Femur (tissue), 1 donor: ENCODE results near the gene GFRA1.

ENCODE experiments used
- DNase-seq: peaks from one replicate; pipeline ENCODE4 v3.0.0-alpha.2; 2017

The GFRA1 gene

DNA sequence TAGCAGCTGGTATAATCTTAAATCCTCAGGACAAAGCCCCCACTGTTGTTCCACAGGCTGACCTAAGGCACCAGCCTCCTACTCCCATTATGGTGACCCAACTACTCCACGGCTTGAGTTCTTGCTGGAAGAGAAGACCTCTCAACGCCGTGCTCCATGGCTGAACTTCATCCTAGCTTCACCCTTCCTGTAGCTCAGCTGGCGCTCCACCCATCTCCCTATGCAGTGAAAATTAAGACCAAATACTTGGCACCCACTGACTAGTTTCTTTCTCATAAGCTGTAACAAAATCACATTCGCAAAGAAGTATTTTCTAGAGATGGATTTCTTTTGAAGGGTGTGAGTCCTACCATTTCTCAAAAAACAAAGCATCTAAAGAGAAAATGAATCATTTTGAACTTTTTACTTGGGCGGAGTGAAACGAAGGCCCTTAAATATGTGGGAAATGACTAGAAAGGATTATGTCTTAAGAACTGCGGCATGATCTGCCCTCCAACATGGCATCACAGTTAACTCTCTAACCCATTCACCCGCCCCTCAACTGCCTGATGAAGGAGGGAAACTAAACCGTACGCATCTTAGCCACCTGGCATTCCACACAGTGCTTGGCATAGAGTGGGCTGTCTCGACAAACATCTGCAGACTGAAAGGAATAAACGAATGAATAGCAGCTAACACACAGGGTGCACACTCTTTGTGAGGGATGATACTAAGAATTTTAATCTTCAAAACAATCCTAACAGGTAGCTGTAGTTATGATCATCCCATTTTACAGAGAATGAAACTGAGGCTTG is 32.7 kb downstream of the GFRA1 start:
- no peak for DNase-seq

DNA sequence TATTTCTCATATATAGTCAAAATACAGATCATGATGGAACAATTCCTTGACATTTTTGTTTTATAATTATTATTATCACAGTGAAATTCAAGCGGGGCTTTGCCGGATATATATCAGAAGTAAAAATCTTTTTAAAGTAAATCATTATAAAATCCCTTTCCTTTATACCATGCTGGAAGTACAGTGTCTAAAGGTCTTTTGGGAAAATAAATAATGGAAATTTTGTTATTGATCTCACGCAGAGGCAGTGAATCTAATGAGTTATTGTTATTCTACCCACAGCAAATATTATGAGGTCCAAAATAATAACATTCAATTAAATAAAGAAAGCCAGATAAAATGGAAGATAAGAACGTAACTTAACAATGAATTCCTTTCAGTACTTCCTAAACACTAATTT is 33.8 kb downstream of the GFRA1 start:
- no peak for DNase-seq

DNA sequence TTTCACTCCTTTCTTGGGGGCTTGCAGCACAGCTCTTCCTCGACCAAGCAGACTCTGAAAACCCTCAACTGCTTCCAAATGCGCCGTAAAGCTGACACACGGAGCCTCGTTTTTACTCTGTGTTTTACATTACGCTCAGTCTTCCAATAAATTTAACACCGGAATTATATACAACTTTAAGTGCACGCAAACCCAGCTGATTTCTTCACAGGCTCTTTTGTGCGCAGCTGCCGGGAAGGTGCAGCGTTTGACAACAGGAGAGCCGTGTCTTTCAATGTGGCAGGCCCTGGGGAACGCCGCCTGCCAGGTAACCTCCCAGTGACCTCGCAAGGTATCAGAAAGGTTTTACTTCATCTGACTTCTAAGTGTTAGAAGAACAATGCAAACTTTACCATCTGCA is 35.0 kb downstream of the GFRA1 start:
- no peak for DNase-seq

DNA sequence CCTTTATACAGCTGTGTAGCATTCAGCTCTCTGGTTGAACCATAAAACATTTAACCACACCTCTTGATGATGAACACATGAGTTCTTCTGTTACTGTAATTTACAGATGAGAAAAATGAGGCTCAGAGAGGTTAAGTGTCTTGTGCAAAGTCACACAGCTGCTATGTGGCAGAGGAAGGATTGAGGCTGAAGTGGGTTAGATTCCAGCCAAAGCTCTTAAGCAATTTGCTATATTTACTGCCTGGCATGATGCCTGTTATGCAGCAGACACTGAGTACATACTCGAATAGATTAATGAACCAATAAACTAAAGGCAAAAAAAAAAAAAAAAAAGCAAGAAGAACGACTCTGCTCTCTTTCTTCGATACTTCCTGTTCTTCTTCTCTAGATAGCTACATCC is 35.7 kb downstream of the GFRA1 start:
- DNase-seq: no peak

DNA sequence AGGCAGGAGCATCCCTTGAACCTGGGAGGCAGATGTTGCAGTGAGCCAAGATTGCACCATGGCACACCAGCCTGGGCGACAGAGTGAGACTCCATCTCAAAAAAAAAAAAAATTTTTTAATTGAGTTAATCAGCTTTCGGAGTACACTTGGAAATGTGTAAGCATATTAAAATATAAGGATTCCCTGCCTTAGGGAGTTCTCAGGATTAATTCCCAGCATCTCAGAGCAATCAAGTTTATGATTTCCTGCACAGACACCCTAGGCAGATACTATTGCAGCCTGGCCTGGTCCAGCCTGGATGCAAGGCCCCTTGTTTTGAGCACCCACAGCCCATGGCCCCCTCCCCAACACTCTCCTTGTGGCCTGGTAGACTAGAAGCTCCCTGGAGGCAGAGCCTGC is 39.8 kb downstream of the GFRA1 start:
- no peak for DNase-seq

DNA sequence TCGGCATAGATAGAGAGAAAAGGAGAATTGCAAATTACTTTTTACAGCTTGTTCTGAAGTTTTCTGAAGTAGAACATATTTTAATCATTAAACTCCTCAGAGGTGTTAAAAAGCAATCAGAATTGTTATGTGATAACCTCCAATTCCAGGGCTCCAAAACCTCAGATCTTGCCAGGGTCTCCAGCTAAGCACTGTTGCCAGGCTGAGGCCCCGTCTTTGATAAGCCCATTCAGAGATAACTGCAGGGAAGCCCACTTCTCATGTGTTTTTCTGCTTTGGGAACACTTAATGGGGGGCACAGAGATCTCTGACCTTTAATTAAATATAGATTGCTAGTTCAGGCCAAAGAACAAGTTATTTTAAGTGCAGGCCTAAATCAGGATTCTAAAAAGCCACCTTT is 40.4 kb downstream of the GFRA1 start:
- no peak for DNase-seq

DNA sequence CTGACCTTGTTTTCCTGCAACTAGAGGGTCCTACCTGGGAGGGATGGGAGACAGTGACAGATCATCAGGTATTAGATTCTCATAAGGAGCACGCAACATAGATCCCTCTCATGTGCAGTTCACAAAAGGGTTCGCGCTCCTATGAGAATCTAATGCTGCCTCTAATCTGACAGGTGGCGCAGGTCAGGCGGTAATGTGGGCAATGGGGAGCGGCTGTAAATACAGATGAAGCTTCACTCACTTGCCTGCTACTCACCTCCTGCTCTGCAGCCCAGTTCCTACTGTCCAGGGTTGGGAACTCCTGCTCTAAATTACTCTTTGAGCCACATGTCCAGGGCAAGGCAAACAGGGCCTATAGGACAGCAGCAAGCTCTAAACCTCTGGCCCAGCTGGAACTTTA is 46.2 kb downstream of the GFRA1 start:
- no peak for DNase-seq

DNA sequence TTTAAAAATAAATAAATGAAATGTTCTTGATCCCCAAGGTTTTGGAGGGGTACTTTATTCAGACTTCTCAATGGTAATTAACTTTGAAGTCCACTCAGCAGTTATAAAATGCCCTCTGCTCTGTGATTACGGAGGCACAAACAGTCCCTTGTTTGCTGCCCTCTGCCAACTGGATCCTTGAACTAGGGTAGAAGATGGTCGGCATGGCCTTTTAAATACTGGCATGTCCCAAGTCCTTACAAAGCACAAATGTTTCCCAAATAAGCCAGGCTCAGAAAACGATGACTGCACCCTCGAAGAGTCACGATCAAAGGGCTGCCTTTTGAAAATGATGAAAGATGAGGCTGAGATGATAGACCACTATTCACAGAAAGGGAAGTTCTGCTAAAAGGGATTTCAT is 47.0 kb downstream of the GFRA1 start:
- DNase-seq: no peak

DNA sequence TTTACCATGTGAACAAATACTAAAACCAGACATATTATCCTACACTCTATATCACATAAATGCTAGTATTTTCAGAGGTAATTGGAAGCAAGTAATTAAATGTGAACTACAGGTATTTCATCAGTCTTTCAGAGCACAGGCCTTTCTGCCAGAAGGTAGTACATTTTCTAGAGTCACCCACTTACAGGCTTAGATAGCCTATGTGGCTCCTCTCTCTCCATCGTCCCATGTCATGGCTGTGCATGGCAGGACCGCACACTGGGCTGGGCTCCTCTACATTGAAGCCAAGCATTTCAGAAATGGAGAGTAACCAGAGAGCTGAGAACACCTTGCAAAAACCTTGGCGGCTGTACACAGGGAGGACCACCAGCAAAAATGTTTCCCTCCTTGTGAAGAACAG is 49.7 kb downstream of the GFRA1 start:
- DNase-seq: no peak

DNA sequence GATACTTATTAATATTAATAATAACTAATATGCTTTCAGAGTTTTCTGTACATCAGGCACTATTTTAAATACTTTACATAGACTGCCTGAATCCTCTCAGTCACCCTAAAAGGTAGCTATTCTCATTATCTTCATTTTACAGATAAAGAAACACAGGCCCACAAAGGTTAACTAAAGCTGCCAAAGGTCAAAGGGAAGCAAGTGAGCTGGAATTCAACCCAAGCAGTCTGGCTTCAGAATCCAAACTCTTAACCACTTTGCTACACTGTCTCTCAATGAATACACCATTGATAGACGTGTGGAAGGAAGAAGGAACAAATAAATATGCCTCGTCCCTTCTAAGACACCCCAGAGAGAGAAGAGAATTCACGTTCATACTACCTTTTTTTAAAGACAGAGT is 52.0 kb downstream of the GFRA1 start:
- no peak for DNase-seq

DNA sequence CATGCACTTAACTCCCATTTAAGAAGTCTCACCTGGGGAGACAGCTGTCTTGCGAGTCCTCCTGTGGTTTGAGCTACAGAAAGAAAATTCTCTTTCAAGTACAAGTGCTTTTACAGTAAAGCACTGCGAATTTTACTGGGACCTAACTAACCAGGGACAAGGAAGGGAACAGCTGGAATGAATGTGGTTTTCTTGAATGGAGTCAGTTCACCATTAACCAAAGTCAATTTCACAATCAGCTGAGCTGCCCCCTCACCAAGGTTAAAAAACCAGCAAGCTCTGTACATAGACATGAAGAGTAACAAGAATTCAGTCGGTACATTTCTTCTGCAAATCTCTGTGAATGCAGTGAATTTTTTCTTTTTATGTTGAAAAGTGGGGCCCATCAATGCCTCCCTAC is 56.3 kb downstream of the GFRA1 start:
- no peak for DNase-seq

DNA sequence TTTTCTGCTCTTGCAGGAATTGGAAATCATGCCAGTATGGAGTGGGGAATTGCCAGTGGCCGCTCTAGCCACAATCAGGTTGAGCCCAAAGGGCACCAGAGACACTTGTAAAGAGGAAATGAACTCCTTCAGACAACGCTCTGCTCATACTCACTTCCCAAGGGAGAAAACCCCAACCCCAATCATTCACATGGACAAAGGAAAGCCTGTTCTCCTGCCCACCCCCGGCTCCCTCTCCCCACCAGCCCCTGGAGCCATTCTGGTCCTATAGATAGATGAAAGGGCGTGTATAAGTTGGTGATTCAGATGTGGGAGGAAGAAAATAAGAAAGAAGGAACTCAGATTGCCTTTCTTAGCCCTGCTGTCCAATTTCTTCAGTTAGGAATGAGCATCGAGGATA is 57.4 kb downstream of the GFRA1 start:
- no peak for DNase-seq

DNA sequence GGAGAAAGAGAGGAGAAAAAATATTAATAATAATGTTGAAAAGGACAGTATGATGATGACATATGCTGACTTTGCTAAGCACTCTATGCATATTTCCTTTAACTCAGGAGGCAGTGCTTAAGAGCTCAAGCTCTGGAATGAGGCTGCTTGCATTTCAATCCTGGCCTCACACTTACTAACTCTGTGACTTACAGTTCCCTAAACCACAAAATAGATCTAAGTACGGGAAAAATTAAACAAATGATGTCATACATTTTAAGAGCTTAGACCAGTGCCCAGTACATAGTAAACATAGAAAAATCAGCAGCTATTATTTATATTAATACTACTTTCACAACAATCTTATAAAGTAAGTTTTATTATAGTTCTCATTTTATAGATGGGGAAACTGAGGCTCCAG is 61.3 kb downstream of the GFRA1 start:
- no peak for DNase-seq

DNA sequence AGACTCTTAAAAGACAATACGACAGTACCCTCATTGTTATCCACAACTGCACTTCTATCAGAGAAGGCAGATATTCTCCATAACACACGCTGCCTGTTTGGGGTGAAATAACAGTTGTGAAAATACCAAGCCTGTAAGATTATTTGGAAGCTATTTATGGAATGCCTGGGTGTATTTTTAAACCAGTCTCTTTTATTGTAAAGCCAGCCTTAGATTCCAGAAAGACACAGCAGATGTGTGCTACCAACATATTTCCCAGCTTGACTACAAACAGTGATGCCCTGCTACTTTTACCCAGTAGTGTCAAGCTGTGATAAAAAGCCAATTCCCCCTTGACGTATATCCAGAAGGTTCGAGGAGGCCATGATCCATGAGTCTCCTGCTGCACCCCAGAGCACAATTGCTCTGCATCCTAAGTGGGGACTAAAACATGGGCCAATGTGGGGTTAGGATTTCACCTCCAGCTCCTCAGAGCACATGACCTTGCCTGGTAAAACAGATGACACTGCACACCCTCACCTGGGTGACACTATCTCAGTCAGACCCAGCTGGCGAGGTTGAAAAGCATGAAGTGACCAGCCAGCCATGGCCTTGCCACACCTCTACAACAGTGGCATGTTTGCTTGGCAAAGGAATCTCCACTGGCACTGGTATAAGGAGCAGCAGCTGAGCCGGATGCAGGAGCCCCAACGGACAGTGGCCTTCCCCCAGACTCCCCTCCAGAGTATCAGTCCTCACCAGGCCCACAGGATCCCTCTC is 62.2 kb downstream of the GFRA1 start:
- DNase-seq: no peak

DNA sequence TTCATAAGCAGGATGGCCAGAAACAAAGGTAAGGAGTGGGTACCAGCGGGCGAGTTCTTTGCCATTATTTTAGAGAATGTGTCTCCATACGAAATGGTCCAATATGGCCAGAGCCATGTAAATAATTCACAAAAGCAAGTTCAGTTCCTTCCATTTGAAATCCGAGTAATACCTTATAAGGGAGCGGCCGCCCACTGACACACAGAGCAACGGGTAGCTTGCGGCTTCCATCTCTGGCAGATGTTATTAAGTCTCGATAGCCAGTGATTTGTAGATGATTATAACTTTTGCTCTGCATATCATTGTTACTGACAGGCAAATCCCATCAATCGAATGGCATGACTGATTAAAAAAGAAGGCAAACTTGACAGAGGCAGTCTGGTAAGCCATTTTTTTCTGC is 63.2 kb downstream of the GFRA1 start:
- no peak for DNase-seq

DNA sequence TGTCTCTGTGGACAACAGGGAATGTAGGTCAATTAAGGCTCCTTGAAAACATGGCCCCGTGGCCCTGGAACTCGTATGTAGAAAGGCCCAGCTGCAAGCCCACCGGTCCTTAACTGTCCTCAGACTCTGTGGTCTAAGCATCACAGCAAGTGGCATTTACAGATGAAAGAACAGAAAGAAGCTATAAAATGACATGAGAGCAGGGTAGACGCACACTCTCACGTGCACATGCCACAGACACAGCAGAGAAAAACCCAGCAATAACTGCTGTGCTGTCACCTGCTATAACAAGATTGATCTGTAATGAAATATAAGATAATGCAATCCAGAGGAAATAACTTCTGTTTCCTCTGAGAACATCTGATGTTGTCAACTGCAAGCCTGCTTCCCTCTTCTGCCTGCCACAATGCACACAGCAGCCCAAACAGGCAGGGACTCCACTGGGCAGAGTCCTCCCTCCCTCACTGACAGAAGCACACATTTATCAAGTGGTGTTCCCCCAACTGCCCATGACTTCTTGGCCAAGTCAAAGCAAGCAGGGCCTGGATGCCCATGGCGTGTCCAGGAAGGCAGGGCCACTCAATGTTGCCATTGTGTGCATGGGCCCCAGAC is 63.9 kb downstream of the GFRA1 start:
- DNase-seq: no peak

DNA sequence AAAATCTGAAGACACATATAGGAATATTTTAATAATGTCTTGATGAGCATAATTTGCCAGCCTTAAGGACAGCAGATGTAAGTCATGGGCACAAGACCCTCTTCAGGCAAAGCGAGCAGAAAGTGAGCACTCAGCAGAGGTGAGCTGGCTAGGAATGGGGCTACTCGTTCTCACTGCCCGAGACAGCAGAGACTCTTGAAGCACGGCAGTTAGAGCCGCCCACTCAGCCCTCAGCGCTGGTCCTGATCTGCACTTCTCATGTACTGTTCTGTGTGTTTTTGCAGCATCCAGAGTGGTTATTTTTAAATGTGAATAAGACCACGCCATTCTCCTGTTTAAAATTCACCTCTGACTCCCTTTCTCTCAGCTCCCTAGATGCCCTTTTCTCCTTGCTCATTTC is 65.3 kb downstream of the GFRA1 start:
- DNase-seq: no peak

DNA sequence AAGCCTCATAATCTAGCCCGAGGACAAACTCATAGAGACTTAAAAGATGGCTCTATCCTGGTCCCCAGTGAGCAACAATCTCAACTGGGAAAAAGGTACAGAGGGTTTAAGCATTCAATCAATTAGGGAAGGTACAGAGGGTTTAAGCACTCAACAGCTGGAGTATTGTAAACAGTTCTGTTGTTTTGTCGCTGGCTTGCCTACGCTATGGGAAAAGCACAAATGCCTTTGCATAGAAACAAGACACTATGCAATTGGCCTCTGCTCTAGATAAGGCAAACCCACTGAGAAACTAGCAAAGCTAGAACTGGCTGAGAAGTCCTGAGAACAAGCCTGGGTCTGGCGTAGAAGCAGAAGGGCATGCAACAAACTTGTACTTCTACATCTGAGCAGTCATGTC is 69.3 kb downstream of the GFRA1 start:
- DNase-seq: no peak

DNA sequence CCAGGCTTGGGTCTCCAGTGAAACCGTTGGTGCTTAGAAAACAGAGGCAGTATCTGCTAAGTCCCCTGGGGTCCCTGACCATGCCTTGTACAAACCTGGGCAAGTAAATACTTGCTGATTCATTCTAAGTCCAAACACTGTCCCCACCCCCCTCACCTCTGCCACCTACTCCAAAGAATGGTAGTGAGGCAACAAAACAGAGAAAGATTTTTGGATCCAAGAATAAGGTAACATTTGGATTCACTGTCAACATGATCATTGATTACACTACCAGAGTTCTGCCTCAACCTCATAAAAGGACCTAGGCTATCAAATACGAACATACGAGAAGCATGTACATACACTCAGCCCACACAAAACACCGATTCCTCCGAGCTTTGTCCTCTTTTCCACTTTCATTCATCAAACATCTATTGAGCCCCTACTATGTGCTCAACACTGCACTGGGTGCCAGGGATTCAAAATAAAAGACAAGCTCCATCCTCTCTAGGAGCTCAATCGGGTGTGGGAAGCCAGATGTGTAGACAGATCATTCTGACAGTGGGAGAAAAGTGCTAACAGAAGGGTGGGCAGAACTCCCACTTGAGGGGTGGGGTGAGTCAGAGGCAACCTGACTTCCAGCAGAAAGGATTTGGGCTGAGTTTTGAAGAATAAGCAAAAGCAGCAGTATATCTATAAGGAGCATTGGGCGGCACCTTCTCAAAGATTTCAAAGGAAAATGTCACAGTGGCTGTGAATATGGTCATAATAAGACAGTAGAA is 71.2 kb downstream of the GFRA1 start:
- DNase-seq: no peak

DNA sequence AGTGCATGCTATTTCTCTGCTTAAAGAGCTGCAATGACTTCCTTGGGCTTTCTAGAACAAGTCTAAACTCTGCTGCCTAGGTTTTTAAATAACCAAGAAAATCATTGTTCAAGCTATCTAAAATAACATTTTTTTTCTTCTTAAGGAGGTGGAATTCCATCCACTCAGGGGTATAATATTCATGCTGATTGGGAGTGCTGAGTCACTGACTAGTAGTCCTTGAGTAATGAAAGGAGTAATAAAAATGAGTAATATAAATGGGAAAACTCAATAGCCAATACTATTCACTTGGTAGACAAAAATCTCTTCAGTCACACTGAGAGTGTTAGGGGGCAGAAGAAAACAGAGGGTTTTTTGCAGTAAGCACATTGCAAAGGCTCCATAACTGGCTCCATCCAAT is 72.0 kb downstream of the GFRA1 start:
- DNase-seq: no peak

DNA sequence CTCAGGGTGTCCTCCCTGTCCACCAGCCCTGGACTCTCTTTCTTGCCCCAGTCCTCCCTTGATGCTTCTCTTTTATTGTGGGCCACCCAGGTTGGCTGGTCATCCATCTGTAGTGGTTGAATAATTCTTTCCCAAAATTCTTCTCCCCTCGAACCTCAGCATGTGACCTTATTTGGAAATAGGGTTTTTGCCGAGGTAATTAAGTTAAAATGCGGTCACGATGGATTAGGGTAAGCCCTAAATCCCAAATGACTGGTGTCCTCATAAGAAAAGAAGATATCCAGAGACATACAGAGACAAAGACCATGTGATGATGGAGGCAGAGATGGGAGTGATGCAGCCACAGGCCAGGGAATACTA is 74.3 kb downstream of the GFRA1 start:
- no peak for DNase-seq

DNA sequence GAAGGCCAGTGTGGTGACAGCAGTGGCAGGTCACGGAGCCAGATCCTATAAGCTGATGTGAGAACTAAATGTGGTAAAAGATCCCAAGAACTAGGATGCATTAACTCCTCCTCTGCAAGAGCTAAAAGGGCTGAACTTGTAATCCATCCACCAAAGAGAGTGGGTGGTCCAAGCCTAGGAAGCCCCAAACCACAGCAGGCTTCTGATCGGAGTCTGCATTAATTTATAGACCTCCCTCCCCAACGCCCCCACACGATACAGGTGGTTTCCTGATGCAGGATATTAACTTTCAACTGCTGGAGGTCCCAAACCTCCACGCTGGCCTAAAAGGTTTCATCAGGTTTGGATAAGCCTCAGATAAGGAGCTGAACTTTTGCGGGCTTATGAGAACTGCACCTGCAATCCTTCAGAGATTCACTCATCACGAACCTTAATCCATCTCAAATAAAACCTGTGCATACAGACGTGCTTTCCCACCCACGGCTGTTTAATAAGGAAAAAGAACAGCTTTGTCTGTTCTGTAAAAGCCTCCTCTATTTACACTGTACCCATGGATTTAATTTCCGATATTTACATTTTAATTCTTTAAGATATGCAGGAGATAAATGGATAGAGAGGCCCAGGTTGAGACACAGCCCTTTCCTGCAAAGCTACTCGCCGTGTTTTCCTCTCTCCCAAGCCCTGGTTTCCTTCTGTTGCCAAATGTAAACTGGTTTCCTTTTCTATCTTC is 74.9 kb downstream of the GFRA1 start:
- no peak for DNase-seq

DNA sequence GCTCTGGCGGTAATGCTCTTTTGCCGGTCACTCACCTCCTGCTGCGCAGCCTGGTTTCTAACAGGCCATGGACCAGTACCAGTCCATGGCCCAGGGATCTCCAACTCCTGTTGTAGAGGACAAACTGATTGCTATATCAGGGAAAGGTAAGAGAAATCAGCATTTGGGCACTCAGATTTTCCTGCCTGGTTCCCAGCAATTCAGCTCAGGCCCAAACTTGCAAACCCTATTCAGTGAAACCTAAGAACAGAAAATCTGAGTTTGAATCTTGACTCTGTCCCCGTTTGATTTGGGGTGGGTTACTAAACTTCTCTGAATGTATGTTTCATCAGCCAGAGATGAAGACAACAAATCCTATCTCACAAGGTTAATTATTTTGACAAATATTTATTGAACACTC is 77.4 kb downstream of the GFRA1 start:
- DNase-seq: no peak
